Keratinocyte (primary cell): ENCODE measurements around the gene CCDC88A. TPM values are rescaled to one million over a fixed set of nuclear protein-coding genes. Genes with fewer than 3 reads are reported as not detected.

Experiments used
- DNase-seq: peaks from one replicate; pipeline ENCODE4 v3.0.0-alpha.2; 2011; ENCODE audit warnings: low read depth, missing footprints, low spot score
- FAIRE-seq: peaks from 2 replicates; lab custom pipeline; 2011; peaks lifted over from hg19 to GRCh38; lab: Jason Lieb, UNC
- H2AFZ ChIP-seq: 2 replicates; pipeline ENCODE4 v1.6.0; 2012; ENCODE audit warnings: low read length, control low read depth, inconsistent platforms; ENCODE audit not compliant: control insufficient read depth
- H3K27ac ChIP-seq: 2 replicates; pipeline ENCODE4 v1.5.1; 2011; ENCODE audit warnings: low read length; ENCODE audit not compliant: control insufficient read depth, insufficient read depth
- H3K27me3 ChIP-seq: 3 replicates; pipeline ENCODE4 v1.6.0; 2011; ENCODE audit warnings: low read length; ENCODE audit not compliant: control insufficient read depth, insufficient read depth; ENCODE audit errors: extremely low read depth
- H3K36me3 ChIP-seq, 2 experiments: 2 replicates in 1 of 2; 3 replicates in 1 of 2; pipeline ENCODE4 v1.5.1; 2011; ENCODE audit warnings: low read length in 2 of 2, mild to moderate bottlenecking in 1 of 2; ENCODE audit not compliant: control insufficient read depth in 2 of 2, insufficient read depth in 2 of 2; ENCODE audit errors: extremely low read depth in 1 of 2
- H3K4me1 ChIP-seq: 3 replicates; pipeline ENCODE4 v1.5.1; 2011; ENCODE audit warnings: low read length; ENCODE audit not compliant: control insufficient read depth, insufficient read depth; ENCODE audit errors: extremely low read depth
- H3K4me2 ChIP-seq: 3 replicates; pipeline ENCODE4 v1.6.0; 2011; ENCODE audit warnings: low read depth, low read length; ENCODE audit not compliant: control insufficient read depth, insufficient read depth; ENCODE audit errors: extremely low read depth
- H3K4me3 ChIP-seq, 3 experiments: fragments of 200-600 bp in 1 of 3; sonication (generic) in 1 of 3; 2 replicates in 2 of 3; 3 replicates in 1 of 3; pipeline ENCODE4 v1.5.1; 2011 to 2016; ENCODE audit warnings: low read length in 3 of 3, mild to moderate bottlenecking in 3 of 3, control low read depth in 2 of 3, inconsistent platforms in 1 of 3, low read depth in 1 of 3, mixed read lengths in 1 of 3, mixed run types in 1 of 3, moderate library complexity in 1 of 3; ENCODE audit not compliant: control insufficient read depth in 2 of 3, insufficient read depth in 2 of 3; ENCODE audit errors: extremely low read depth in 1 of 3
- H3K79me2 ChIP-seq: 2 replicates; pipeline ENCODE4 v1.6.0; 2012; ENCODE audit warnings: low read length; ENCODE audit not compliant: control insufficient read depth, insufficient read depth
- H3K9ac ChIP-seq: 3 replicates; pipeline ENCODE4 v1.6.0; 2011; ENCODE audit warnings: low read length; ENCODE audit not compliant: control insufficient read depth, insufficient read depth; ENCODE audit errors: extremely low read depth
- H3K9me1 ChIP-seq: 3 replicates; pipeline ENCODE4 v1.6.0; 2011; ENCODE audit warnings: low read length; ENCODE audit not compliant: control insufficient read depth, insufficient read depth; ENCODE audit errors: extremely low read depth
- H3K9me3 ChIP-seq: 2 replicates; pipeline ENCODE4 v1.5.1; 2012; ENCODE audit warnings: low read depth, low read length; ENCODE audit not compliant: control insufficient read depth
- H4K20me1 ChIP-seq: 3 replicates; pipeline ENCODE4 v1.6.0; 2011; ENCODE audit warnings: low read length; ENCODE audit not compliant: control insufficient read depth, insufficient read depth; ENCODE audit errors: extremely low read depth
- EZH2 ChIP-seq: IDR thresholded peaks from one replicate; pipeline ENCODE4 v1.6.1; 2012; ENCODE audit warnings: inconsistent platforms, mild to moderate bottlenecking, low read length, moderate library complexity
- dilution Hi-C: fragments of 300-500 bp; cut with MboI; formaldehyde crosslinking; loops from one replicate; pipeline ENCODE4 v1.7.0; 2020; ENCODE audit warnings: low sequenced_read_pairs; ENCODE audit not compliant: extremely low pct_ligation_motif_present
- polyA minus RNA-seq, 3 experiments: library from RNA; depleted of rRNA, polyadenylated mRNA; stranded (reverse); fragments of >200 nt; gene quantifications; 1 replicate in 1 of 3; 2 replicates in 1 of 3; 3 replicates in 1 of 3; pipeline ENCODE4 v1.2.3, GENCODE V29; 2011
- polyA plus RNA-seq, 5 experiments: library from polyadenylated mRNA; depleted of rRNA in 3 of 5; stranded (reverse) in 3 of 5; stranded (forward) in 1 of 5; unstranded in 1 of 5; fragments of >200 nt; gene quantifications; 1 replicate in 1 of 5; 2 replicates in 3 of 5; 3 replicates in 1 of 5; pipeline versions ENCODE4 v1.2.1 to v1.2.3, GENCODE V29; 2011 to 2012; ENCODE audit warnings: missing spikeins in 2 of 5, low read depth in 1 of 5, low replicate concordance in 1 of 5
- TF ChIP-seq, protein P1 (sequence below), 3 experiments: IDR thresholded peaks in 1 of 3; conservative IDR thresholded peaks in 1 of 3; optimal IDR thresholded peaks in 1 of 3; 2 replicates in 2 of 3; 3 replicates in 1 of 3; pipeline versions ENCODE3 to v1.5.1; 2011; ENCODE audit warnings: low read length in 3 of 3, mild to moderate bottlenecking in 3 of 3, moderate library complexity in 2 of 3, control low read depth in 1 of 3, inconsistent platforms in 1 of 3; ENCODE audit not compliant: insufficient read depth in 2 of 3; ENCODE audit errors: extremely low read depth in 1 of 3

The CCDC88A gene
- polyA plus RNA-seq = 15.0 to 21.3 TPM (median 15.8 TPM) in 3 replicates
- 47.0 TPM for polyA plus RNA-seq (2011; ENCODE audit: low read depth)
- 8.0 and 13.6 TPM in 2 replicates for polyA plus RNA-seq (2011; cell fraction: cytosol; rRNA removed)
- 22.1 and 27.2 TPM in 2 replicates for polyA plus RNA-seq (2011; cell fraction: nucleus; rRNA removed)
- 5.8 and 14.2 TPM in 2 replicates for polyA plus RNA-seq (2012; ENCODE audit: low replicate concordance)
- polyA minus RNA-seq = 21.7 to 50.4 TPM (median 28.5 TPM) in 3 replicates
- polyA minus RNA-seq (2011; cell fraction: cytosol; rRNA and poly(A)+ RNA removed) = 23.8 TPM
- polyA minus RNA-seq (2011; cell fraction: nucleus; rRNA and poly(A)+ RNA removed) = 32.8 and 69.3 TPM in 2 replicates

DNA sequence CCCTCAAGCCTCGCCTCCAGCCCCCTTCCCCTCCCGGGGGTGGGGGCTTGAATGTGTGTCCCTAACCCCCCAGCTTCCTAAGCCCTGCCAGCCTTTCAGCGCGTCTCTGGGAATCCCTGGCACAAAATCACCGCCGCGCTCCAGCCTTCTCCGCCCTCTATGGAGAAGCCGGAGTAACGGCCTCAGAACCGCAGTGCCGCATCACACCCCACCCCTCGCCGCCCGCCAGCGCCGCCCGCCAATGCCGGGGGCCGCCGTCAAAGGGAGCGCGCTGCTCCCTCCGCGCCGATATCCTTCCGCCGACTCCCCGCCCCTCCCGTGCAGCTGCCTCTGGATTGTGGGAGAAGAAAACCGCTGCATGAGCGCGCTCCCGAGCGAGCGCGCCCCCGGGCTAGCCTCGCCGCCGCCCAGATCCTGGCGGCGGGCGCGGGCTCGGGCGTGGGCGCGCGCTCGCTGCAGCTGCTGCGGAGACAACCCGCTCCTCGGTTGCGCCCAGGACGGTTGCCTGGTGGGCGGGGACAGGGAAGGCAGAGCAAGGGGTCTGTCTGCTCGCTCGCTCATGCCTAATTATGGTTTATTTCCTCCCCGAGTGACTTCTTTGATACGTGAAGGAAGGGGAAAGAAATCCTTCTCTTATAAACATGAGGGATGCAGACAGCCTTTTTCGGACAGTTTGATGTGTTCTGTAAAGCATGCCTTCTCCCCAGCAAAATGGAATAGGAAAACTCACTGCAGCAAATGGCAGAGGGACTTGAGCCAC lies at the start of gene CCDC88A:
Gene CCDC88A (minus strand): TSS at position 178 of the 760 bp plus-strand sequence. CDS start 777 bp downstream, outside the sequence.
- no peak for FAIRE-seq
- peak within 1 kb of the TSS; percentile 72 to 95 (median 93) for H3K4me3 ChIP-seq
- H3K79me2 ChIP-seq = peaks cover 28% of the 10 kb centered on the region
- peak within 1 kb of the TSS; percentile 84 for H3K4me2 ChIP-seq
- peak within 1 kb of the TSS; percentile 85 for H3K9ac ChIP-seq
- no peaks in the 10 kb centered on the region for H4K20me1 ChIP-seq
- no peaks in the 10 kb centered on the region for H3K9me1 ChIP-seq
- peaks cover under 1% of the 10 kb centered on the region for H3K4me1 ChIP-seq
- no peaks in the 10 kb centered on the region for H3K36me3 ChIP-seq
- dilution Hi-C loops = no loop called here
- peak within 1 kb of the TSS; percentile 73 for H3K27ac ChIP-seq
- no peak for TF ChIP-seq EZH2
- TF ChIP-seq, protein P1, sequence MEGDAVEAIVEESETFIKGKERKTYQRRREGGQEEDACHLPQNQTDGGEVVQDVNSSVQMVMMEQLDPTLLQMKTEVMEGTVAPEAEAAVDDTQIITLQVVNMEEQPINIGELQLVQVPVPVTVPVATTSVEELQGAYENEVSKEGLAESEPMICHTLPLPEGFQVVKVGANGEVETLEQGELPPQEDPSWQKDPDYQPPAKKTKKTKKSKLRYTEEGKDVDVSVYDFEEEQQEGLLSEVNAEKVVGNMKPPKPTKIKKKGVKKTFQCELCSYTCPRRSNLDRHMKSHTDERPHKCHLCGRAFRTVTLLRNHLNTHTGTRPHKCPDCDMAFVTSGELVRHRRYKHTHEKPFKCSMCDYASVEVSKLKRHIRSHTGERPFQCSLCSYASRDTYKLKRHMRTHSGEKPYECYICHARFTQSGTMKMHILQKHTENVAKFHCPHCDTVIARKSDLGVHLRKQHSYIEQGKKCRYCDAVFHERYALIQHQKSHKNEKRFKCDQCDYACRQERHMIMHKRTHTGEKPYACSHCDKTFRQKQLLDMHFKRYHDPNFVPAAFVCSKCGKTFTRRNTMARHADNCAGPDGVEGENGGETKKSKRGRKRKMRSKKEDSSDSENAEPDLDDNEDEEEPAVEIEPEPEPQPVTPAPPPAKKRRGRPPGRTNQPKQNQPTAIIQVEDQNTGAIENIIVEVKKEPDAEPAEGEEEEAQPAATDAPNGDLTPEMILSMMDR (optimal IDR thresholded peaks at IDR 0.05 in 1 of 3, IDR thresholded peaks at IDR 0.05 in 1 of 3, conservative IDR thresholded peaks at IDR 0.05 in 1 of 3; ENCODE audit: extremely low read depth in 1 of 3, insufficient read depth in 2 of 3, low read length in 3 of 3) = peak in 2 of 3 experiments; percentile 15 to 25
- peak within 1 kb of the TSS; percentile 94 for H2AFZ ChIP-seq
- peak; percentile 36 for DNase-seq
- no peaks in the 10 kb centered on the region for H3K9me3 ChIP-seq
- no peaks in the 10 kb centered on the region for H3K27me3 ChIP-seq

- Histone ChIP-seq H3K9me3 (no peaks in the 10 kb centered on the region), H2AFZ (no peak overlapping the region), H3K4me1 (no peaks in the 10 kb centered on the region), H3K9ac (no peak overlapping the region), H3K4me2 (no peak overlapping the region), H4K20me1 (no peaks in the 10 kb centered on the region), H3K9me1 (no peaks in the 10 kb centered on the region), H3K27me3 (no peaks in the 10 kb centered on the region), H3K36me3 (no peaks in the 10 kb centered on the region), H3K4me3 (no peak overlapping the region), H3K27ac (no peak overlapping the region), H3K79me2 (no peaks in the 10 kb centered on the region)
- no peak for TF ChIP-seq EZH2
- TF ChIP-seq, protein P1 (optimal IDR thresholded peaks at IDR 0.05 in 1 of 3, IDR thresholded peaks at IDR 0.05 in 1 of 3, conservative IDR thresholded peaks at IDR 0.05 in 1 of 3; ENCODE audit: extremely low read depth in 1 of 3, insufficient read depth in 2 of 3, low read length in 3 of 3) = no peak
- dilution Hi-C loops = no loop called here
- DNase-seq (no peak), FAIRE-seq (no peak)
Observed at GRCh38 chr2:55461679-55462078, 42.0 kb upstream of the CCDC88A start.
